Measurements from ENCODE around the gene PIKFYVE. TPM values are rescaled to one million over a fixed set of nuclear protein-coding genes. Genes with fewer than 3 reads are reported as not detected.

Gene PIKFYVE
- total RNA-seq, 1 donor: 57.9 TPM

- Histone ChIP-seq H3K4me3 (ENCODE audit: insufficient read depth, low read length) (no peak overlapping the region), H3K36me3 (ENCODE audit: insufficient read depth, low read length) (peaks cover 43% of the 10 kb centered on the region)
Measured at GRCh38 chr2:208279236-208279635, 13.2 kb downstream of the PIKFYVE start.

GRCh38 chr2:208280234-208280633 is 14.2 kb downstream of the PIKFYVE start:
- no peak for DNase-seq (ENCODE audit: insufficient read length, low spot score, missing footprints)
- Histone ChIP-seq H4K20me1 (ENCODE audit: insufficient read depth, low read length) (peaks cover 19% of the 10 kb centered on the region), H2AFZ (ENCODE audit: low read length) (no peak overlapping the region), H3K27ac (ENCODE audit: low read depth, low read length) (no peak overlapping the region), H3K36me3 (ENCODE audit: insufficient read depth, low read length) (peaks cover 37% of the 10 kb centered on the region), H3K9me3 (ENCODE audit: low read depth, low read length) (no peaks in the 10 kb centered on the region), H3K27me3 (ENCODE audit: insufficient read depth, low read length) (no peaks in the 10 kb centered on the region), H3K4me1 (ENCODE audit: insufficient read depth, low read length) (peaks cover 7% of the 10 kb centered on the region), H3K4me2 (ENCODE audit: insufficient read depth, low read length) (no peak overlapping the region), H3K4me3 (ENCODE audit: insufficient read depth, low read length) (no peak overlapping the region), H3K79me2 (ENCODE audit: insufficient read depth, low read length) (peaks cover 12% of the 10 kb centered on the region)
- TF ChIP-seq CTCF (IDR thresholded peaks at IDR 0.05; ENCODE audit: extremely low read depth, low read depth, low read length): no peak

More at GRCh38 chr2:208279236-208279635, 13.2 kb downstream of the PIKFYVE start:
- peaks cover 19% of the 10 kb centered on the region for H4K20me1 ChIP-seq (ENCODE audit: insufficient read depth, low read length)
- no peak overlapping the region for H3K27ac ChIP-seq (ENCODE audit: low read depth, low read length)
- DNase-seq (ENCODE audit: insufficient read length, low spot score, missing footprints): no peak
- peaks cover 12% of the 10 kb centered on the region for H3K79me2 ChIP-seq (ENCODE audit: insufficient read depth, low read length)
- peaks cover 7% of the 10 kb centered on the region for H3K4me1 ChIP-seq (ENCODE audit: insufficient read depth, low read length)
- no peak for TF ChIP-seq CTCF (IDR thresholded peaks at IDR 0.05; ENCODE audit: extremely low read depth, low read depth, low read length)
- no peak overlapping the region for H2AFZ ChIP-seq (ENCODE audit: low read length)
- H3K9me3 ChIP-seq (ENCODE audit: low read depth, low read length): no peaks in the 10 kb centered on the region
- no peak overlapping the region for H3K4me2 ChIP-seq (ENCODE audit: insufficient read depth, low read length)
- no peaks in the 10 kb centered on the region for H3K27me3 ChIP-seq (ENCODE audit: insufficient read depth, low read length)

- H3K4me1 ChIP-seq (ENCODE audit: insufficient read depth, low read length): peaks cover 7% of the 10 kb centered on the region
Measured at GRCh38 chr2:208280933-208281332, 14.9 kb downstream of the PIKFYVE start.

GRCh38 chr2:208285853-208286252 is 19.8 kb downstream of the PIKFYVE start:
- H3K27ac ChIP-seq (ENCODE audit: low read depth, low read length): no peak overlapping the region
- no peaks in the 10 kb centered on the region for H3K27me3 ChIP-seq (ENCODE audit: insufficient read depth, low read length)
- no peak overlapping the region for H3K4me2 ChIP-seq (ENCODE audit: insufficient read depth, low read length)
- peaks cover 8% of the 10 kb centered on the region for H4K20me1 ChIP-seq (ENCODE audit: insufficient read depth, low read length)
- no peak overlapping the region for H2AFZ ChIP-seq (ENCODE audit: low read length)
- H3K4me3 ChIP-seq (ENCODE audit: insufficient read depth, low read length): no peak overlapping the region
- H3K36me3 ChIP-seq (ENCODE audit: insufficient read depth, low read length): peaks cover 45% of the 10 kb centered on the region
- peaks cover 4% of the 10 kb centered on the region for H3K4me1 ChIP-seq (ENCODE audit: insufficient read depth, low read length)
- no peak for TF ChIP-seq CTCF (IDR thresholded peaks at IDR 0.05; ENCODE audit: extremely low read depth, low read depth, low read length)
- peaks cover 16% of the 10 kb centered on the region for H3K79me2 ChIP-seq (ENCODE audit: insufficient read depth, low read length)
- no peaks in the 10 kb centered on the region for H3K9me3 ChIP-seq (ENCODE audit: low read depth, low read length)
- DNase-seq (ENCODE audit: insufficient read length, low spot score, missing footprints): no peak

More at GRCh38 chr2:208280933-208281332, 14.9 kb downstream of the PIKFYVE start:
- Histone ChIP-seq H3K27me3 (ENCODE audit: insufficient read depth, low read length) (no peaks in the 10 kb centered on the region), H3K9me3 (ENCODE audit: low read depth, low read length) (no peaks in the 10 kb centered on the region), H4K20me1 (ENCODE audit: insufficient read depth, low read length) (peaks cover 19% of the 10 kb centered on the region), H3K27ac (ENCODE audit: low read depth, low read length) (no peak overlapping the region), H3K36me3 (ENCODE audit: insufficient read depth, low read length) (peaks cover 41% of the 10 kb centered on the region), H3K4me3 (ENCODE audit: insufficient read depth, low read length) (no peak overlapping the region), H2AFZ (ENCODE audit: low read length) (no peak overlapping the region), H3K4me2 (ENCODE audit: insufficient read depth, low read length) (no peak overlapping the region), H3K79me2 (ENCODE audit: insufficient read depth, low read length) (peaks cover 12% of the 10 kb centered on the region)
- no peak for TF ChIP-seq CTCF (IDR thresholded peaks at IDR 0.05; ENCODE audit: extremely low read depth, low read depth, low read length)
- peak; percentile 73 for DNase-seq (ENCODE audit: insufficient read length, low spot score, missing footprints)
